ENCODE data around the gene UNC13B. TPM values are rescaled to one million over a fixed set of nuclear protein-coding genes. Genes with fewer than 3 reads are reported as not detected.
"Not testable (repeated sequence)": the region's sequence is repeated elsewhere in the genome, so short reads cannot be mapped to it uniquely, and the experiment has no call there.

The UNC13B gene
- total RNA-seq, 4 donors from 2014 or later = 44.5 to 72.9 (median 48.6) TPM

GRCh38 chr9:35158501-35159280 lies 3.1 kb upstream of the UNC13B start:
- TF ChIP-seq POLR2A (IDR thresholded peaks at IDR 0.05) = no peak
- TF ChIP-seq, protein P1, sequence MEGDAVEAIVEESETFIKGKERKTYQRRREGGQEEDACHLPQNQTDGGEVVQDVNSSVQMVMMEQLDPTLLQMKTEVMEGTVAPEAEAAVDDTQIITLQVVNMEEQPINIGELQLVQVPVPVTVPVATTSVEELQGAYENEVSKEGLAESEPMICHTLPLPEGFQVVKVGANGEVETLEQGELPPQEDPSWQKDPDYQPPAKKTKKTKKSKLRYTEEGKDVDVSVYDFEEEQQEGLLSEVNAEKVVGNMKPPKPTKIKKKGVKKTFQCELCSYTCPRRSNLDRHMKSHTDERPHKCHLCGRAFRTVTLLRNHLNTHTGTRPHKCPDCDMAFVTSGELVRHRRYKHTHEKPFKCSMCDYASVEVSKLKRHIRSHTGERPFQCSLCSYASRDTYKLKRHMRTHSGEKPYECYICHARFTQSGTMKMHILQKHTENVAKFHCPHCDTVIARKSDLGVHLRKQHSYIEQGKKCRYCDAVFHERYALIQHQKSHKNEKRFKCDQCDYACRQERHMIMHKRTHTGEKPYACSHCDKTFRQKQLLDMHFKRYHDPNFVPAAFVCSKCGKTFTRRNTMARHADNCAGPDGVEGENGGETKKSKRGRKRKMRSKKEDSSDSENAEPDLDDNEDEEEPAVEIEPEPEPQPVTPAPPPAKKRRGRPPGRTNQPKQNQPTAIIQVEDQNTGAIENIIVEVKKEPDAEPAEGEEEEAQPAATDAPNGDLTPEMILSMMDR (IDR thresholded peaks at IDR 0.05) = no peak
- Histone ChIP-seq H3K4me1 (no peaks in the 10 kb centered on the region), H3K27ac (peak overlapping the region in 1 of 4 donors; percentile 42), H3K36me3 (no peaks in the 10 kb centered on the region), H3K27me3 (no peaks in the 10 kb centered on the region), H3K9me3 (no peaks in the 10 kb centered on the region), H3K4me3 (no peak overlapping the region)
- DNase-seq = peak in 1 of 3 donors; percentile 45

DNA sequence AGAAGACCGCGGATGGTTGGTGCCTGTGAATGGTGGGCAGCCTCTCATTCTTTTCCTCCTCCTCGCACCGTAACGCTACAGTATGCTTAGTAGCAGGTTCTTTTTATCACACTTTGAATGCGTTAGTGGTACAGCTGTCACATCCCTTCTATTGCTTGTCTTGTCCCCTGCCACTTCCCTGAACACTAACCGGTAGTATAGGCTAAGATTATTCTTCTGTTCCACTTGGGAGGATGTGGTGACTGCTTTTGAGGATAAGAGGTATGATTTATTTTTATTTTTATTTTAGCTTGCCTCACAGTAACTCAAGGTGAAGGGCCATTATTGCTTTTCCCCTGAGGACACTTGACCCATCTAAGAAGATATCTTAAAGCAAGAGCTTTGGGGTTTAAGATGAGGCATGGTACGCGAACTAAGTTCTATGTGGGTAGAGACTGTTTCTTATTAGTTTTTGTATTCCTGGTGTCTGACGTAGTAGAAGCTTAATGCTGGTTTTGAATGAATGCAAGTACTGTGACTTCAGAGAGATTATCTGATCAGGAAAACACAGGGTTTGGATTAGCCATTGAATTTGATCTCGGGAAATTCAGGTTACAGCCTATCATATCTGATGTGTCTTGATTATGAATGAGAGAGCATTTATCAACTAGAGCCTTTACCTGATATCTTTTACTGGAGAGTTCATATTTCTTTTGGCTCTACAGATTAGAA lies 951 bp downstream of the UNC13B start:
- H3K27ac ChIP-seq = peak overlapping the region; percentile 71 to 98 (median 83)
- TF ChIP-seq, protein P1 (IDR thresholded peaks at IDR 0.05) = no peak
- TF ChIP-seq POLR2A (IDR thresholded peaks at IDR 0.05) = no peak
- no peaks in the 10 kb centered on the region for H3K36me3 ChIP-seq
- no peaks in the 10 kb centered on the region for H3K9me3 ChIP-seq
- no peaks in the 10 kb centered on the region for H3K4me1 ChIP-seq
- DNase-seq = no peak
- H3K4me3 ChIP-seq = peak overlapping the region; percentile 70 to 75 (median 72)
- no peaks in the 10 kb centered on the region for H3K27me3 ChIP-seq

- Histone ChIP-seq H3K27me3 (no peaks in the 10 kb centered on the region), H3K27ac (no peak overlapping the region), H3K36me3 (no peaks in the 10 kb centered on the region), H3K9me3 (no peaks in the 10 kb centered on the region), H3K4me1 (no peaks in the 10 kb centered on the region), H3K4me3 (peak overlapping the region in 2 of 4 donors; percentile 72 to 75)
- no peak for TF ChIP-seq POLR2A (IDR thresholded peaks at IDR 0.05)
- TF ChIP-seq, protein P1 (IDR thresholded peaks at IDR 0.05) = no peak
- no peak for DNase-seq
Observed at GRCh38 chr9:35163413-35163812, 1.6 kb downstream of the UNC13B start.

- Histone ChIP-seq H3K4me3 (no peak overlapping the region), H3K27ac (no peak overlapping the region), H3K4me1 (no peaks in the 10 kb centered on the region), H3K9me3 (no peaks in the 10 kb centered on the region), H3K36me3 (no peaks in the 10 kb centered on the region), H3K27me3 (no peaks in the 10 kb centered on the region)
- DNase-seq = no peak
- no peak for TF ChIP-seq POLR2A (IDR thresholded peaks at IDR 0.05)
- TF ChIP-seq, protein P1 (IDR thresholded peaks at IDR 0.05) = no peak
Observed at GRCh38 chr9:35164711-35165110, 2.9 kb downstream of the UNC13B start.

GRCh38 chr9:35167429-35167828 lies 5.6 kb downstream of the UNC13B start:
- not testable (repeated sequence) for H3K36me3 ChIP-seq, H3K9me3 ChIP-seq, H3K27me3 ChIP-seq, H3K4me3 ChIP-seq, DNase-seq, H3K4me1 ChIP-seq, H3K27ac ChIP-seq

- no peaks in the 10 kb centered on the region for H3K9me3 ChIP-seq
- H3K27ac ChIP-seq = no peak overlapping the region
- H3K36me3 ChIP-seq = no peaks in the 10 kb centered on the region
- TF ChIP-seq, protein P1 (IDR thresholded peaks at IDR 0.05) = no peak
- TF ChIP-seq POLR2A (IDR thresholded peaks at IDR 0.05) = no peak
- H3K4me1 ChIP-seq = no peaks in the 10 kb centered on the region
- no peak for DNase-seq
- H3K4me3 ChIP-seq = no peak overlapping the region
- H3K27me3 ChIP-seq = no peaks in the 10 kb centered on the region
Observed at GRCh38 chr9:35168963-35169362, 7.2 kb downstream of the UNC13B start.
